Measurements from ENCODE around the gene STXBP4.

STXBP4 gene

DNA sequence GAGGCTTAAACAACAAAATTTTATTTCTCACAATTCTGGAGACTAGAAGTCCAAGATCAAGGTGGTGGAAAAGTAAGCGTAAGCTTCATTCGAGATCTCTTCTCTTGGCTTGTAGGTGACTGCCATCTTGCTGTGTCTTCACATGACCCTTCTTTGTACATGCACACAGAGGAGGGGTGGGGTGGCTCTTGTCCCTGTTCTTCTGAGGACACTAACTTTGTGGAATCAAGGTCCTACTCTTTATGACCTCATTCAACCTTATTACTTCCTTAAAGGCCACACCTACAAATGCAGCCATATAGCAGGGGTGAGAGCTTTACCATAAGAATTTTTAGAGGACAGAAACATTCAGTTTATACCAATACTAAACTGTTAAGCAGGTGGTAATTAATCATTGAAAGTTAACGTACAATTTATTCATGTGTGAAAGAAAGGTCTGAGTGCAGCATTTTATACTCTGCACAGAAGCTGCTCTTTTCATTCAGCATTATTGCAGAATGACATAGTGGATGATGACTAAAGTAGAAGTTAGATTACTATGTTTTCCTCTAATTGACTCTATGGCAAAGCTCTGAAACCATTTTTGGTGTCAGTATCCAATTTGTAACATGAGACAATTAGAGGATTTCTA, 156.3 kb downstream of the STXBP4 start:
- DNase-seq, result no peak

DNA sequence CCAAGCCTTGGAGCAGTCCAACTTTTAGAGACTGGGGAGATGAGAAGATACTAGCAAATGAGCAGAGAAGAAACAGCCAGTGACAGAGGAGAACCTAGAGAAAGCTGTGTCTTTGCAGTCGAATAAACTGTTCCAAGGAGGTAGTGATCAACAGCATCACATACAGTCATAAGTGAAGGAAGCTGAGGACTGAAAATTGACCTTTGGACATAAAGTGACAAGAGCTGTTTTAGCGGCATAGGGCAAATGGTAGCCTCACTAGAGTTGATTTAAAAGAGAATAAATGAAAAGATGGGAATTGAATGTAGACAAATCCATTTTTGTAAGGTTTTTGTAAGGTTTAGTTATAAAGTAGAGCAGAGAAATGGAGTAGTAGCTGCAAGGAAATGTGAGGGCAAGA, 165.0 kb downstream of the STXBP4 start:
- DNase-seq, result no peak

DNA sequence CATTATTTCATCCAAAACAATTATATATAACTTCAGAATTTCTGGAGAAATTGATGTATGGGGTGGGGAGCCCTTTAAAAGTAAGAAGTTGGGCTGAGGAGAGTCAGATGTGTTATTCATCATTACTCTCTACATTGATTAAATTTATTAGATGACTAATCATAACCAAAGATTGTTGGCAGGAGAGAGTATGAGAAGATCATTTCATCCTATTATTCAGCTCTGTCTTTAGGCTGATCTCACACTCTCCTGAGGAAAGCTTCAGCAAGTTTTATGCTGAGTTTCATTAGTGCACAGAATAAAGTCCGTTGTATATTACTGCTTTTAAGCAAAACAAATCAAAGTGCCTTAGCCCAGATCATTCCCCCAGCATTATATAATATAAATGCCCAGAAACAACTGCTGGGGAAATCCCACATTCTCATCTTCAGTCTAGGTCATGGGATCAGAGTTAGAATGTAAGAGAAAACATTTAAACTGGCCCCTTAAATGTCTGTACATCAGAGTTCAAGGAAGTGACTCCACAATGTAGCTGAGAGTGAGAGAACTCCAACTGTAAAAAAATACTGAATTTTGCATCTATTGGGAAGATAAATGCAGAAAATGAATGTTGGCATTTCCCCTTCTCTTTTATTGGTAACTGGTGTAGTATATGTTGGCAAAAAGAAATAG, 166.1 kb downstream of the STXBP4 start:
- no peak for DNase-seq

DNA sequence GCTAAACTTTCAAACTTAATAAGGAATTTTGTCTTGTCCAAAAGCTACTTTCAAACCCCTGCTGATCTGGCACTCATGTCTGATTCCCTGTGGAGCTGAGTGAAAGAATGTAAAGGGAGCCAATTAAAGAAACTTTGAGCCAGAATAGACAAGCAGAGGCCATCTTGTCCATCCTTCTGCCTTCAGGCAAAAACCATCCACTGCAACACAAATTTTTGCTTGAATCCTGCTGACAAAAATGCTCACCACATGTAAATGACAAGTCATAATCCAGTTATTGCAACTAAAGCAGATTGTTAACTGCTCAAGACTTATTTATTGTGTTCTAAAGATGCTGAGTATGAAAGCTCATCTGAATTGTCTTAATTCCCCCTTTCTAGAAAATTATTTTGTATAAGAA, 172.2 kb downstream of the STXBP4 start:
- no peak for DNase-seq

DNA sequence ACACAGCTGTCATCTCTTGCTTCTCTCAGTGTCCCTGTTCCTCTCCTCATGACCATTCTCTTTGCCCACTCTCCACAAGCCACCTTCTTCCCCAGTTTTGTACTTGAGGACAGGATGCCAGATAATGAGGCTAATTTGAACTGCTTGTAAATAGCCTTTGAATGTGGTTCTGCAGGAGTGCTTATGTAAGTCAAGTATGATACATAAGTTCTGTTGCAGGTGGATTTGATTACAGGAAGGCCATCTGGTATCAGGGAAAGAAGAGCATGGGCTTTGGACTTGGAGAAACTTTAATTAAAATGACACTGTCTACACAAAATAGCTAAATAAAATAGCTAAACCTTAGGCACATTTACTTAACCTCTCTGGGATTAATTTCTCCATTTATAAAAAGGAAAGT, 176.0 kb downstream of the STXBP4 start:
- DNase-seq, result no peak

DNA sequence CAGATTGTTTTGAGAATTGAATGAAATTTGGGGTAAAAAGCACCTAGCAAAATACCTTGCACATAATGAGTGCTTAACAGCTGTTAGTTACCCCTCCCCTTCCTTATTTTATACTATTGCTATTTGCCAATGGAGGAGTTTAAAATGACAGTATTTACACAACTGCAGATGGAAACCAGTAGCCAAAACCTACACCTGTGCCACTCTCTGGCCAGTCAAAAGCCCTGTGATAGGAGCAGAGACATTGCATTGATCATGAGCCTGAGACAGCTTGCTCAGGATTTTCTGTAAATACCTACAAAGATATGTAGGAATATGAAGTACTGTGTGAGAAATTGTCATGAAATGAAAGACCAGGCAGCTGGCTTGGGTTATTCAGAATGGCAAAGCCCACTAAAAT, 180.9 kb downstream of the STXBP4 start:
- no peak for DNase-seq

DNA sequence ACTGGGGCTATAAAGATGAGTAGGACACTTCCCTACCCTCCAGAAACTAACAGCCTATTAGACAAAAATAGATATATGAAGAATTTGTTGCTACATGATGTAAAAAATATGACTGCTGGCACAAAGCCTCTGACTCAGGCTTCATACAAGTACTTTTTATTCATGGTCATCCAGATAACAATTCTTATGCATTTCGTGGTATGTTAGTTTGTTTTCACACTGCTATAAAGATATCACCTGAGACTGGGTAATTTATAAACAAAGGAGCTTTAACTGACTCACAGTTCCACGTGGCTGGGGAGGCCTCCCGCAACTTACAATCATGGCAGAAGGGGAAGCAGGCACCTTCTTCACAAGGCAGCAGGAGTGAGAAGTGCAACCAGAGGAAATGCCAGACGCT, 183.7 kb downstream of the STXBP4 start:
- DNase-seq, result no peak

DNA sequence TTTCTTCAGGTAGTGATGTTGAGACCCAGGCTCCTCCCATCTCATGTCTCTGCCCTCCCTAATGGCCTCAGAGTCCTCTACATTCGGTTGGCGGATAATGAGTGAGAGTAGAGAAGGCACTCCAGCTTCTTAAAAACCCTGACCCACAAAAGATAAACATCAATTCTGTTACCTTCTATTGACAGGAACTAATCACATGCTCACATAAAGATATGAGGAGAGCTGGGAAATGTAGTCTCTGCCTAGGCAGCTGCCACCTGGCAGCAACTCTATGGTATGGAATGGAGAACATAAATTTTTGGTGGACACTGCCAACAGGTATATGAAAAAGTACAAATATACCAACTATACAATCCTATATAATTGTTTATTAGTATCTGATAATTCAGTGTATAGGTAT, 185.5 kb downstream of the STXBP4 start:
- no peak for DNase-seq

DNA sequence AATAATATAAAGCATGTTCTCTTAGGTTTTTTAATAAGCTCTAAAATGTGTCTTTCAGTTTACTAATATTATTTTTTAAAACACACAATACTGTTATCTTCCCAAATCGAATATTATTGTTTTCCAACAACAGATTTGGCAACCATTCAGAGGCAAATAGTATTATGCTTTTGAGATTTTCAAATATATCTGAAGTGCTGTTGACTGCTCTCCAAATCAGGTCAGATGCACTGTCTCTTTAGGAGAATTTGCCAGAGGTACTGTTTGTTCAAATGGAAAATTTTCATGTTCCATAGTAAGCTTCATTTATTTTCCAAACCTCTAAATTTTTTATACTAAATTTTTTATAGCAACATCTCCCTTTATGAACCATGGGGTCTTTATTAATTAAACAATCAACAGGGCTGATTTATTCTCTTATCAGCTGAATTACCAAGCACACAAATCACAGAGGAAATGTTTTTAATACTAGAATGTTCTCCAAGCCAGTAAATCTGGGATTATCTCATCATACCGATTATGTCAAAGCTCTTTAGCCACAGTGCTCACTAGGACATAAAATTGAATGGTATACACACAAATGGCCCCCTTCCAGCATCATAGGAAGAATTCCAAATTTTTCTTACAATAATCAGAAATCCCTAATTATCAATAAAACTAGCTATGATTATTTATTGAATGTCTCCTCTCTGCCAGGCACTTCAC, 187.4 kb downstream of the STXBP4 start:
- no peak for DNase-seq

DNA sequence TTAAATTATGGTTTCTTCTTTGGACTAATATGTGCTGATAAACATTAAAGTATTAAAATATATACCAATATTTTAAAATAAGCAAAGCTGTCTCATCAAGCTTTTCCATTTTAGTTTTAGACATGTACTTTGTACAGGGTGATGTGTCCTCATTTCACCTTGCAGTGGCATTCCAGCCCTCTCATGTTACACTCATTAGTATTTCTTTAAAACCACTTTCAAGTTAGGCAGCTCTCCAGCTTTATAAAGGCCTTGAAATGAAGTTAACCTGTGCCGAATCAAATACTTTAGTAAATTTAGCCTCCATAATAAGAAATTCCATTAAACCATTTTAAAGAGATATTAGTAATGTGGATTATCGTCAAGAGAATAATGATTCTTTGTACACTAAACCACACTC, 188.6 kb downstream of the STXBP4 start:
- no peak for DNase-seq

DNA sequence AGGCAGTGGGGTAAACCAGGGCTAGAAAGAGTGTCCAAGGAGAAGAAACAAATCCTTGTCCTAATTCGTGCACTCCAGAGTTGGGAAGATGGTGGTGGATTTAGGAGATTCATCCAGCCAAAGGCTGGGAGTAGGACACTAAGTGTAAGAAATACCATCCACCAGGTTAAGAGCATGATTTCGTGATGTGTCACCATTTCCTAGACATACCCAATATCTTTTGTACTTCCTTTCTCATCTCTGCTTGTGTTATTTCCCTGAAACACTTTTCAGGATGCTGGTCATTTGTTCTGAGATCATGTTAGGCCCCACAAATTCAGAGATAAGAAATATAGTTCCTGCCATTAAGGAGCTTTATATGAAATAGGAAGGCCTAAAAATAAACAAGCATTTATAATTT, 189.9 kb downstream of the STXBP4 start:
- DNase-seq, result no peak

DNA sequence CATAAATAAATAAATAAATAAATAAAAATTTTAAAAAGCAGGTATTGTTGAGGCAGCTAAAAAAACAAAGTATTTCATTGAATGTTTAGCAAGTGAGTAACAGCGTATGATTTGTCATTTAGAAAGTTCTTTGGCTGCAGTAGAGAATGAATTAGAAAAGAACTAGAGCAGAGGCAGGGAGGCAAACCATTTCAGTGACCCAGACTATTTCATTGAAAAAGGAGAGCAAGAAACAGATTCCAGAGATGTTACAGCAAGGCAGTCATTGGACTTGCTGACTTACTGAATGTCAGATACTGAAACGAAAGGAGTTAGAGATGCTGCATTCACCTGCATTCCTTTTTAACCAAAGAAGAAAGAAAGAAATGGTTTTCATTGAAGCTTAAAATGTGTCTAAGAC, 190.7 kb downstream of the STXBP4 start:
- no peak for DNase-seq

DNA sequence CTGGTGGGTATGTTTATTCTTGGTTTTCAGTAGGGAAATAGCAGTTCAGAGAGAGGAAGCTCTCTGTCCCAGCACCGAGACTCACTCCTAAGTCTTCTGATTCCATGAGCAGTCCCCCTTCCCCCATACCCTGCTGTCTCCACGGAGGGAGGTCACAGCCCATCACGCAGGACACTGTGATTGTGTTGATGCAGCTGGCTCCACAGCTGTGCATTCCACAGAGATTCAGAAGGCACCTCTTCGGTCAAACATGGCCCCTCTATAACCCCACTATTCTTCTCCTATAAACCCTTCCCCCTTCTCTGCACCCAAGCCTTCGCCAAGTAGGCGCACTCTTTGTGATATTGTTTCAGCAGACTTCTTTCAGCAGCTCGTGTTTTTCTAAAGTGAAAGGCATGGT, 191.9 kb downstream of the STXBP4 start:
- DNase-seq, result no peak

DNA sequence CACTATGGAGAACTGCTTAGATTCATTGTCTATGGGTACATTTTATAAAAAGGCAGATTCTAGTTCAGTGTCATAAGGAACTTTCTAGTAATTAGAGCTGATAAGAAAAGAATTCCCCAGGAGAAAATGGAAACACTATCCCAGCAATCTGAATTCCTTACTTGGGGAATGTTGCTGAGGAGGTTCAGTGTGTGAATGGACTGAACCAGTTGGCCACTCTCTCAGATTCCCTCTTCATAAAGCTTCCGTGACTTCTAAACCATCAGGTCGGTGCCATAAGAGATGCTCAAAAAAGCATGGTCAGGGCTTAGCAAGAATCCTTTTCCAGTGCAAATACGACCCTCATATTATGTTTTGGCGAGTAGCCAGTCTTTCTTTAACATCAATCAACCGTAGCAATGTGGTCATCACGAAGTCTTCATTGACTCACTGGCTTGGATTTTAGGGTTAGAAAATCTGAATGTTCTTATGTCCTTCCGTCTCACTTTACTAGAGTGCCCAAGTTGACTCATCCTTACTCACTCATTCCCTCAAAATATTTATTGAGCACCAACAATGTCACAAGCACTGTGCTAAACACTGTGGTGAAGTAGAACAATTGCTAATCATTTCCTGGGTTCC, 193.5 kb downstream of the STXBP4 start:
- peak in 1 of 5 donors; percentile 4 for DNase-seq

DNA sequence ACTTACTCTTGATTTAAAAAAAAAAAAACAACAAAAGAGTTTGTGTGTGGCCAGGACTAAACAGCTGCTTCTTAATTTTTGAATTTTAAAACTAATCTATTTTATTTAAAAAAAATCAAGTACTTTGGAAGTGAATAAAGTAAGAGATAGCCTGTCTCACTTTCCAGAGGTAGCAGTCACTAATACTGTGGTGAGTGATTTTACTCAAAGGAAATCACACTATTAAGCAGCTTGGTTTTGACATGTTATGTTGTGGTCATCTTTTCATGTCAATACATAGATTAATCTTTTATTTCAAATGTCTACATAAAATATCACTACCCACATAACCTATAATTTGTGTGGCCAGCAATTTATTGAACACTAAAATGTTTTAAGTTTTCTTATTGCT, 194.0 kb downstream of the STXBP4 start:
- DNase-seq, result no peak

DNA sequence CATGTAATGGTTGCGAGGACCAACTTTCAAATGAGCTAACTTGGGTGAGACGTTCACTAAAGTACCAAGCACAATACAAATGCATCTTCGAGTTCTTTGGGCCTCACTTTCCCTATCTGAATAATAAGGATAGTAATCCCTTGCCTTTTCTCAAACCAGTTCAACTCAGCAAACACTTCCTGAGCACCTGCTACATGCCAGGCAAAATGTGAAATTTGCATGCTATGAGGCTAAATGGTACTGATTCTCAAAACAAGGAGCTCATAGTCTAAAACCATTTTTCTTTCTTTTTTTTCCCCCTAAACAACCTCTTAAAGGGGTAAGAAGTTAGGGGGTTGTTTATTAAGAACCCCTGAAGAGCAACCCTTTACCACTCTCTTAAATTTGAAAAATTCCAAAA, 194.8 kb downstream of the STXBP4 start:
- DNase-seq, result no peak

DNA sequence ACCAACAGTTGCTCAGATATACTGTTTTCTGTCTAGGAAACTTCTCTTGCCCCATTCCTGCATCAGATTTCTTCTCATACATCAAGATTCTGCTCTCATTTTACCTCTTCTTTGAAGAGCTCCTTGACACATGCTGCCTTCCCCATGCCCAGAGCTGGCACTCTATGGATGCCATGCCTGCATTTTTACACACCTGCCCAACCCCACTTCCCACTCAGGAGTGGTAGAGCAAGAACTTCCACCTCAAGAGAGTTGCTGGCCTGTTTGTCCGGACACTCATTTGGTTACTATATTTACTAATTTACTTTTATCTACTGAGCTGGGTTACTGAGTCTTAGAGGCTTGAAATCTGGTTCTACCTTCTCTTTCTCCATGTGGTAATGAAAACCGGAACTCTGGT, 197.9 kb downstream of the STXBP4 start:
- no peak for DNase-seq

DNA sequence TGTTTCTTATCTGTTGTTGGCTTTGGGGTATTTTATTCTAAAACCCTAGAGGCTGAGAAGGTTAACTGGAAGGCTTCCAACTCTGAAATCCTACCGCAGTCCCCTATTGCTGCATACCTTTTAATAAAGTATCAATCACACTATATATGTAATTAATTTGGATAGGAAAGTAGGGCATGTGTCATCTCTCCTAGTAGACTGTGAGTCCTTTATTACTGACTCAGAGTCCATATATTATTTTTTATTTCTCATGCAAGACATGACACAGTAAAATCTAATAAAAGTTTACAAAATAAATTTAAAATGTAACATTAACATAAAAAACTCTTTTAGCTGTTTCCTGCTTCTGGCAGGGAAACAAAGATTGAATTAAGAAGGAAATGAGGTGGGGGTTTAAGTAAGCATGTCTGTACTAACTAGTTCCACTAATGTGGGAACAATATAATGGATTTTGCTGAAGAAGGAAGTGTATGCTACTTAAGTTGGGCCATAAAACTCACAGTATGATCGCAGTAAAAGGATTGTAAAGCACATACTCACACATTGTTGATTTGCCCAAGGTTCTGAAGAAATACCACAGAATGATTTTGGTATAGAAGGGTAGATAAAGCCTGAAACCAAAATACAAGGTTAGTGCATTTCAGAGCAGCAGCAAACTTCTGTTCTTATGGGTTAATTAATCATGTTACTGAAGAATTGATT, 198.6 kb downstream of the STXBP4 start:
- DNase-seq, result no peak

DNA sequence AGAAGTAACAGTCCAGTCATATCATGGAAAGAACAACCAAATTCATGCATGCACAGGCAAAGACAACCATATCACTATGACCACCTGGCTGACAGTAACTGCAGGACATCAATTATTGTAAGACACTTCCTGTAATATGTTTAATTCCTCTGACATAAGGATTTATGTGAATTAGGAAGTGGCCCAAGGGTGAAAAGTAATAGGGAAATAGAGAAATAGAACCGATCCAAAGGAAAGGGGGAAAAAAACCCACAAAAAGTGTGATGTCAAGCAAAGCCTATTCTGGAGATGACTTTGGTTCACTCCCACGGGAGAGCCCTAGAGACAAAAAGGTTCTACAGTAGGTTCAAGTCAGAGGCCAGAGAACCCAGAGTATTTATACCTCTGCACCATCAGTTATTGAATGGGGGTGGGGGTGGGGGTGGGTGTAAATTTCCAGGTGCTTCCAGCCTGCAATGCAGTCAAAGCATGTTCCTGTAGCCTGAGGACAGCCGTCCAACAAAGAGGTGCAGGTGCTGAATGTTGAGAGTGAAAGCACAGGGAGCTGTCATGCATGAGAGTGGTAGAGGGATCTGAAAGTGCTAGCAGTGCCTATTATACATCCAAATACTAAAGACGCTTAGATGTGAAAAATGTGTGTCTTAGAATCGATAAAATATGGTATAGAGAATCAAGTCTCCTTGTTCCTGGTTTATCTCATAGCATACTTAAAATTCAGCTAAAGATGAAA, 200.6 kb downstream of the STXBP4 start:
- DNase-seq, result no peak

DNA sequence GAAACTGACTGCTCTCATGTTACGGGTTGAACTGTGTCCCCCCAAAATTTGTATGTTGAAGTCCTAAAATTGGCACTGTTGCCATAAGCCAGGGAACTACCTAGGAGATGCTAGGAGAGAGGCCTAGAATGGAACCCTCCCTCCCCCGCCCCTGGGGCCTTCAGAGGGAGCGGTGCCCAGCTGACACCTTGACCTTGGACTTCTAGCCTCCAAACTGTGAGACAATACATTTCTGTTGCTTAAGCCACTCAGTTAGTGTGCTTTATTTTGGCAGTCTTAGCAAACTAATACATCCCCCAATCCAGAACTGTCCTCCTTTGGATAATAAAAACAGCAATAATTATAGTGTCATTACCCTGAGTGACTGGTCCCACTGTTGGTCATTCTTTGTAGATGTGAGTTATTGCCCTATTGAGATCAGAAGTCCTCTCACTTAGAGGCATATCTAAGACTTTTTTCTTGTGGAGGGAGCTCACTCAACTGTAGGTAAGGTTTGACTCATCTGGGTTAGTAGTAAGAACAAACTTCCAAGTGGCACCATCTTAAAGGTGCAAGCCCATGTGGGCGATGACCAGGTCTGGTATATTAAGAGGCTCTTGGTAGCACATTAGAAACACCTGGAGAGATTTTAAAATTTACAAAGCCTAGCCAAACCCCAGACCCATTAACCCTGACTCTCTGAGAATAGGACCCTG, 203.2 kb downstream of the STXBP4 start:
- DNase-seq, result no peak

DNA sequence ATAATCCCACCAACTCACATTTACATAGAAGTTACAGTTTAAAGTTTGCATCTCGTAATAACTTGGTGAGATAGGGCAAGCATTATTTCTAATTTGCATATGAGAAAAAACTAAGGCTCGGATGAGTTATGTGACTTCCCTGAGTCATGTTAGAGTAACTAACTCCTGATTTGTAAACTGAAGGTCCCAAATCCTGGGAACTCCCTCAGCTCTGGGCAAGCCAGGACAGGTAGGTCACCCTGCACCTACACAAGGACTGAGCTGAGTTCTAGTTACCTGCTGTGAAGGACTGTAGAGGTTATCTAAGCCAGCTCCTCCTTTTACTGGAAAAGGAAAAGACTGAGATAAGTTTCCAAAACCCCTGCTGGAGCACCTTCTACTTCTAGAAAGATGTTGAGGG, 204.0 kb downstream of the STXBP4 start:
- DNase-seq, result no peak

DNA sequence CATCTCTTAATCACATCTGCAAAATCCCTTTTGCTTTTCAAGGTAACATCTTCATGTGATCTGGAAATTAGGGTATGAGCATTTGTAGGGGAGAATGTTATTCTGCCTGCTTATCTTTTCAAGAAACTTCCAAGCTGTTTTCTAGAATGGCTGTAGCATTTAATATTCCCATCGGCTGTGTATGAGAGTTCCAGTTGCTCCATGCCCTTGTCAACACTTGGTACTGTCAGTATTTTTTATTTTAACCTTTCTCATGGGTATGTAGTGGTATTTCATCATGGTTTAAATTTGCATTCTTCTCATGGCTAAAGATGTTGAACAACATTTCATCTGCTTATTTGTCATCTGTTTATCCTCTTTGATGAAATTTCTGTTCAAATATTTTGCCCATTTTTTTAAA, 205.6 kb downstream of the STXBP4 start:
- DNase-seq, result no peak
